LNCaP clone FGC (cell line): ENCODE data around the gene ARFGAP3.

Experiments used
- DNase-seq: peaks from one replicate; pipeline ENCODE4 v3.0.0-alpha.2; 2011; ENCODE audit warnings: low read depth
- H3K4me3 ChIP-seq: 2 replicates; pipeline ENCODE4 v1.5.1; 2011; ENCODE audit warnings: mild to moderate bottlenecking, low read depth, low read length, control low read depth
- CTCF ChIP-seq: IDR thresholded peaks from 2 replicates; pipeline ENCODE4 v1.5.1; 2012; ENCODE audit warnings: mild to moderate bottlenecking; ENCODE audit not compliant: control insufficient read depth, insufficient read depth; ENCODE audit errors: extremely low read depth

The ARFGAP3 gene, protein sequence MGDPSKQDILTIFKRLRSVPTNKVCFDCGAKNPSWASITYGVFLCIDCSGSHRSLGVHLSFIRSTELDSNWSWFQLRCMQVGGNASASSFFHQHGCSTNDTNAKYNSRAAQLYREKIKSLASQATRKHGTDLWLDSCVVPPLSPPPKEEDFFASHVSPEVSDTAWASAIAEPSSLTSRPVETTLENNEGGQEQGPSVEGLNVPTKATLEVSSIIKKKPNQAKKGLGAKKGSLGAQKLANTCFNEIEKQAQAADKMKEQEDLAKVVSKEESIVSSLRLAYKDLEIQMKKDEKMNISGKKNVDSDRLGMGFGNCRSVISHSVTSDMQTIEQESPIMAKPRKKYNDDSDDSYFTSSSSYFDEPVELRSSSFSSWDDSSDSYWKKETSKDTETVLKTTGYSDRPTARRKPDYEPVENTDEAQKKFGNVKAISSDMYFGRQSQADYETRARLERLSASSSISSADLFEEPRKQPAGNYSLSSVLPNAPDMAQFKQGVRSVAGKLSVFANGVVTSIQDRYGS

GRCh38 chr22:42856865-42857704 is at the start of gene ARFGAP3:
Gene ARFGAP3 (minus strand): TSS chr22:42857273. CDS start chr22:42857182, 91 bp downstream.
- peak within 1 kb of the TSS; percentile 76 for H3K4me3 ChIP-seq
- TF ChIP-seq CTCF, result no peak
- peak; percentile 58 for DNase-seq

- DNase-seq, result peak; percentile 85
These were observed 48.7 kb upstream of the ARFGAP3 start for GRCh38 chr22:42905702-42906183.

GRCh38 chr22:42905217-42905616 is 48.1 kb upstream of the ARFGAP3 start:
- TF ChIP-seq CTCF, result no peak
- H3K4me3 ChIP-seq, result peak overlapping the region; percentile 15; the same call in 1 of the 2 replicates

More at GRCh38 chr22:42905702-42906183, 48.7 kb upstream of the ARFGAP3 start:
- H3K4me3 ChIP-seq, result peak overlapping the region; percentile 15; the same call in 1 of the 2 replicates
- no peak for TF ChIP-seq CTCF

DNA sequence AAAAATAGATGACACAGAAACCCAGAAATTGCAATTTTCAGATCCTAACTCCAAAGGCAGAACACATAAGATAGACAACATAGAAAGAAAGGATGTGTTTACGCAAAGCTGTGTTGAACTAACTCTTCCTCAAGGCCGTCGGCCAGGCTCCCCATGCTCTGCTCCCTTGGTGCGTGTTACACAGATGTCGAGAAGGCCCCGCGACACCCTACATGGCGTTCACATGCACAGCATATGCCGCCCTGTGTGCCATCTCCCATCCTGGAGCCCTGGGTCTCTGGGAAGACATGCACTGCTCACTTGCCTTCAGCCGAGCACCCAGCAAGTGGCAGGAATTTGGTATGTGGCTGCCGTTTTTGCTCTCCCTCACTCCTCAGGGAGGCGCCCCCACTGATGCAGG is 47.0 kb upstream of the ARFGAP3 start:
- TF ChIP-seq CTCF, result no peak
- DNase-seq, result no peak
- H3K4me3 ChIP-seq, result no peak overlapping the region

More at GRCh38 chr22:42905217-42905616, 48.1 kb upstream of the ARFGAP3 start:
- no peak for DNase-seq

DNA sequence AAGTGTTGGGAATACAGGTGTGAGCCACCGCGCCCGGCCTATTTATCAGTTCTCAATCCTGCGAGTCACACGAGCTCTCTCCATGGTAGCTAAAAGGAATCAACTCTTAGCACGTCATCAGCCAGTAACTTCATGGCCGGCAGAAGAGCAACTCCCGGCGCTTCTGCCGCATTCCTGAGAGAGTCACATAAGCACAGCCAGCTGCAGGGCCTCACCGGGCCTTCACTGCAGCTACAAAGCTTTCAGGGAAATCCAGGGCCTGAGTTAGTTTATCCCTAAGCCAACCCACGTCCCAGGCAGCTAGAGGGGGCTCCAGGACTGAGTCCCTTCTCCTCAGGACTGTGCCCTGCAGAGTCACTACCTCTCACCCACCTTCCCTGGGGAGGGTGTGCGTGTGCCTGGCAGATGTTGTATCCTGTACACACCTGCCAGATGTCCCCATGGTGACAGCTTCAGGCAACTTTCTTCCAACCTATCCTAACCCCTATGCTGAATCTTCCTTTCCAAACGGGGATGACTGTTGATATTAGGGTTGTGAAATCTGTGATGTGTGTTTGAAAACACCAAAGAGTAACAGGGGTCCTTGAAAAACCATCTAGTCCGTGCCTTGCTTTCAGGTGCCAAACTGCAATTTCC is 45.9 kb upstream of the ARFGAP3 start:
- no peak overlapping the region for H3K4me3 ChIP-seq
- TF ChIP-seq CTCF, result no peak
- no peak for DNase-seq

DNA sequence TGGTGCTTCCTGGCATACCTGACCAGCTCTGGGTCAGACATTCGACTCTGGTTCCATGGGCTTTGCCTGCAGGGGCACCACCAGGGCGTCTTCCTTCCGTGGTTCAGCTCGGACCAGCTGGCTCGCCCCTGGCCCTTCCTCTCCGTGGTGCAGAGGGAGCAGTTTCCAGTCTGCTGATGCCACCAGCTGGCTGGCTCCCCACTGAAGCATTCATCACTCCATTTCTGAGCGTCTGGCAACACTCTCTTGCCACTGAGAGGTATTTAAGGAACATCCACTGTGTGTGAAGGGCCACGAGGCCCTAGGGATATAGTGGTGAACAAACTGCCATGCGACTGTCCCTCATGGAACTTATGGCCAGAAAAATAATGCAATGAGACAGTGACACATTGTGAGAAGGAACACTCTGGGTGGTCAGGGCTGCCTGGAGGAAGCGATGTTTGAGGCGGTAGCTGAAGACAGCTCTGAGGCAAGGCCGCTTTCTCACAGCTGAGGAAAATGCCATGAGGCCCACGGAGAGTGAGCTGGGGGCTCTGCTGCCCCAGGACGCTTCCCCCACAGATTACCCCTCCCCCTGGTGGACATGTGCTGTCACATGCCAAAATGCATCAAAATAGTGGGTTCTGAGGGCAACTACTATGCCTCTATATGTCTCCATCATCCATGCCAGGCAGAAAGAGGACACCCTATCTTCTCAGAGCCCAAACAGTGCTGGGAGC is 44.9 kb upstream of the ARFGAP3 start:
- 0 out of 2 replicates have a peak, but pooled peaks have one; percentile 11 for TF ChIP-seq CTCF
- no peak for DNase-seq
- no peak overlapping the region for H3K4me3 ChIP-seq
